ENCODE measurements around the gene SLC13A2. TPM values are rescaled to one million over a fixed set of nuclear protein-coding genes. Genes with fewer than 3 reads are reported as not detected.

Gene SLC13A2
- total RNA-seq, 1 experiment from 2014 or later = not detected

- Histone ChIP-seq H3K9me3 (ENCODE audit: control insufficient read depth in 1 of 2, insufficient read depth in 1 of 2, low read depth in 1 of 2, low read length in 2 of 2) (no peaks in the 10 kb centered on the region), H3K4me3 (replicated peaks in 1 of 2; ENCODE audit: low read depth in 1 of 2, low read length in 2 of 2) (no peak overlapping the region), H4K20me1 (ENCODE audit: insufficient read depth) (no peaks in the 10 kb centered on the region), H3K36me3 (ENCODE audit: control insufficient read depth in 1 of 2, insufficient read depth in 2 of 2, low read length in 2 of 2) (no peaks in the 10 kb centered on the region), H3K27ac (ENCODE audit: low read depth, low read length) (no peak overlapping the region), H3K9me2 (ENCODE audit: insufficient read depth) (no peaks in the 10 kb centered on the region), H3K27me3 (ENCODE audit: insufficient read depth, low read length) (peaks cover 7% of the 10 kb centered on the region), H3K4me1 (ENCODE audit: control insufficient read depth in 1 of 2, insufficient read depth in 2 of 2, low read length in 2 of 2) (peaks cover 0 to 11% of the 10 kb centered on the region in 2 experiments; a peak in 2 of 4 replicates), H3K9ac (ENCODE audit: low read length) (no peak overlapping the region), H3K79me2 (ENCODE audit: insufficient read depth, low read length) (no peaks in the 10 kb centered on the region), H3K4me2 (ENCODE audit: low read length) (no peak overlapping the region), H2AFZ (ENCODE audit: low read depth, low read length, poor library complexity, severe bottlenecking) (no peak overlapping the region)
- intact Hi-C loops (cut with micrococcal nuclease) = no loop called here
- ChIA-PET CTCF (no interaction called here), RAD21 (ENCODE audit: low non-redundant PET in 1 of 2, low total read pairs in 2 of 2, uncharacterized antibody in 2 of 2, unreplicated experiment in 2 of 2) (no interaction called here), POLR2A (no interaction called here)
- no TSS peak for BruUV-seq (replicated peaks)
- TF ChIP-seq EZH2phosphoT487 (IDR thresholded peaks at IDR 0.05; ENCODE audit: borderline replicate concordance) (no peak), ZNF274 (IDR thresholded peaks at IDR 0.05; ENCODE audit: low read depth, low read length) (no peak), EGR1 (IDR thresholded peaks at IDR 0.05; ENCODE audit: low read depth) (no peak), EZH2 (IDR thresholded peaks at IDR 0.05) (no peak), ELF1 (IDR thresholded peaks at IDR 0.05; ENCODE audit: borderline replicate concordance, low read depth) (no peak), CEBPB (IDR thresholded peaks at IDR 0.05; ENCODE audit: low read depth) (no peak), ATF3 (IDR thresholded peaks at IDR 0.05) (no peak), JUND (IDR thresholded peaks at IDR 0.05) (no peak), RAD21 (IDR thresholded peaks at IDR 0.05; ENCODE audit: low read depth) (no peak), CBX3 (IDR thresholded peaks at IDR 0.05; ENCODE audit: low read depth) (no peak), MAX (IDR thresholded peaks at IDR 0.05) (no peak), POLR2AphosphoS5 (IDR thresholded peaks at IDR 0.05; ENCODE audit: low read depth, low read length) (no peak), REST (IDR thresholded peaks at IDR 0.05; ENCODE audit: low read depth) (no peak), SIN3A (IDR thresholded peaks at IDR 0.05; ENCODE audit: low read depth) (no peak), SP1 (IDR thresholded peaks at IDR 0.05; ENCODE audit: low read depth) (no peak)
- ATAC-seq (no peak), DNase-seq (ENCODE audit: low read depth, low spot score) (no peak)
Observed at GRCh38 chr17:28528327-28529012, 55.0 kb downstream of the SLC13A2 start.

All from HCT116 (cell line).